22Rv1 (cell line): ENCODE data around the gene LRRIQ4.

Experiments
- H3K27ac ChIP-seq: fragments of 450-650 bp; 2 replicates; pipeline ENCODE4 v1.5.1; 2017
- ZFX ChIP-seq: fragments of 450-650 bp; IDR thresholded peaks from 2 replicates; pipeline ENCODE4 v1.6.1; 2017; ENCODE audit warnings: antibody characterized with exemption, borderline replicate concordance
- TF ChIP-seq, protein P1 (sequence below): fragments of 450-650 bp; IDR thresholded peaks from 2 replicates; pipeline ENCODE4 v1.5.1; 2017; ENCODE audit warnings: mild to moderate bottlenecking

Gene LRRIQ4

DNA sequence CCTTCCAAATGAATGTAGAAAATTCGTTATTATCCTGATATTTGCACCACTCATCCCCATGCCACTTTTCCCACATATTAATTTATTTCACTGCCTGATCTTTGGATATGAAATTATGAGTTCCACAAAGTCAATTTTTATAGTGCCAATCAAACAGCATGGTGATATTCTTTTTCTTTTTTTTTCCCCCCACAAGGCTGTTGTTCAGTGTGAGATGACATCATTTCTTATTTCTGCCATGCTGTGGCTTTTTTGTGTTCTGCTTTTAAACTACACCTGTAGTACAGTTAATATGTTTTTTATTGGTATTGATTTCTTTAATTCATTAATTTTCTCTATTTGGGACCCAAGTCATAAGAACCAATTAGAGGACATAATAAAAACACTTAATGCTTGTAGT is 24.9 kb upstream of the LRRIQ4 start:
- TF ChIP-seq, protein P1, sequence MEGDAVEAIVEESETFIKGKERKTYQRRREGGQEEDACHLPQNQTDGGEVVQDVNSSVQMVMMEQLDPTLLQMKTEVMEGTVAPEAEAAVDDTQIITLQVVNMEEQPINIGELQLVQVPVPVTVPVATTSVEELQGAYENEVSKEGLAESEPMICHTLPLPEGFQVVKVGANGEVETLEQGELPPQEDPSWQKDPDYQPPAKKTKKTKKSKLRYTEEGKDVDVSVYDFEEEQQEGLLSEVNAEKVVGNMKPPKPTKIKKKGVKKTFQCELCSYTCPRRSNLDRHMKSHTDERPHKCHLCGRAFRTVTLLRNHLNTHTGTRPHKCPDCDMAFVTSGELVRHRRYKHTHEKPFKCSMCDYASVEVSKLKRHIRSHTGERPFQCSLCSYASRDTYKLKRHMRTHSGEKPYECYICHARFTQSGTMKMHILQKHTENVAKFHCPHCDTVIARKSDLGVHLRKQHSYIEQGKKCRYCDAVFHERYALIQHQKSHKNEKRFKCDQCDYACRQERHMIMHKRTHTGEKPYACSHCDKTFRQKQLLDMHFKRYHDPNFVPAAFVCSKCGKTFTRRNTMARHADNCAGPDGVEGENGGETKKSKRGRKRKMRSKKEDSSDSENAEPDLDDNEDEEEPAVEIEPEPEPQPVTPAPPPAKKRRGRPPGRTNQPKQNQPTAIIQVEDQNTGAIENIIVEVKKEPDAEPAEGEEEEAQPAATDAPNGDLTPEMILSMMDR: no peak
- TF ChIP-seq ZFX: no peak
- no peak overlapping the region for H3K27ac ChIP-seq

DNA sequence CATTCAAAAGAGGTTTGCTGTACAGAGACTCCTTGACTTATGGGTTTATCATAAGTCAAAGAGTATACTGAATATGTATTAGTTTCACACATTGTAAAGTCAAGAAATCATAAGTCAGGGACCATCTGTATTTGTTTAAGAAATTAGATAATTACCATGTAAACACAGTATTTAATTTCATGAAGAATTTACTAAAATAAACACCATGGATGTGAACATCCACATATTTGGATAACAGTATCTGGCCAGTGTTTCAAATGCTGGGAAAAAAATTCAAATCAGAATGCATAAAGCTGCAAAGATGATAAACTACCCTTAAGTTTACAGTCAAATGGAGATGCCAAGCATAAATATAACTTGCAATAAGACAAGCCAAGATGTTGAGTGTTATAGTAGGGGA is 22.5 kb upstream of the LRRIQ4 start:
- H3K27ac ChIP-seq: peak overlapping the region; percentile 1; the same call in 1 of the 2 replicates
- no peak for TF ChIP-seq ZFX
- TF ChIP-seq, protein P1: no peak

DNA sequence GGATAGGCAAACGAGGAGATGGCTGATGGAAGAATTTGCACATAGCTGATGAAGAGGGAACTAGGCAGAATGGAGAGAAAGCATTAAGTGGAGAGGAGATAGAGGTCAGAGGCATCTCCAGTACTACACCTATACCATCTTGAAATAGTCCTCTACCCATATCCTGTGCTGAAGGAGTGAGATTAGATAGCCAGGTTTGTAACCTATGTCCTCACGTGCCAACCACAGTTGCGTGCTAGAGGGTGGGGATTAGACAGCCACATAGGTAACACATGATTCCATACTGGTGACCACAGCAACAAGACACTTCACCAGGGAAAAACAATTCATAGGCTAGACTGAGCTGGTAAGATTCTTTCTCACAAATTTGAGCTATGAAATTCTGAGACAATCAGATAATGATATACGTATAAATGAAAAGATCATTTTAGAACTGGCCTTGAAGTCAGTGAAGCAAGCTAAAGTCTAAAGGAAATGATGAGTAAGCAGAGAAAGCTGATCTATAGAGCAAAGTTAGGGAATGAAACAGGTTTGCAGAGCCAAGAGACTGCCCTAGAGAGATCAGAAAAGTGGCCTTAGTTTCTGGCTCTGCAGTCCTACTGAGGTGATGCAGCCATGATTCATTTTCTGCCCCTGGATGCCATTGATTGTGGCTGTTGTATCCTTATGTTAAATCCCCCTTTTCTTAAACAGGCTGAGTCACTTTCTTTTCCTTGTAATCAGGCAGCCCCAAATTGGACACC is 21.8 kb upstream of the LRRIQ4 start:
- peak overlapping the region; percentile 1; the same call in 1 of the 2 replicates for H3K27ac ChIP-seq
- TF ChIP-seq, protein P1: no peak
- TF ChIP-seq ZFX: no peak

DNA sequence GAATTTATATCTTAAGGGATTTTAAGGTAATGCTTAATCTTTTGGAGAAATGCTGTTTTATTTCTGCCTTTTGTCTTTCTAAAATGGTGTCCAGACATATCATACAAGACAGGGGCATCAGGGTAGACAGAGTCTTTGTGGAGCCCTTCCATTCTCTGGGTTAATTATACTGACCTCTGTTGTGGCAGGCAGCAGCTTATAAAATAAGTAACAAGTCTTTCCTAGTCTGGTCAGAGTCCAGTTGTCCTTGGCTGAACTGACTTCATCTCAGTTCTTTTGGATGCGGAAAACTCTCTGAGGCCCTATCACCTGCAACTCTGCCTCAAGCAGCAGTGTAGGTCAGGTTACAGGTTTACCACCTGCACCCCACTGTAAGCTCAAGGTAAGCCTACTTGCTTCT is 20.3 kb upstream of the LRRIQ4 start:
- TF ChIP-seq, protein P1: no peak
- no peak for TF ChIP-seq ZFX
- no peak overlapping the region for H3K27ac ChIP-seq

DNA sequence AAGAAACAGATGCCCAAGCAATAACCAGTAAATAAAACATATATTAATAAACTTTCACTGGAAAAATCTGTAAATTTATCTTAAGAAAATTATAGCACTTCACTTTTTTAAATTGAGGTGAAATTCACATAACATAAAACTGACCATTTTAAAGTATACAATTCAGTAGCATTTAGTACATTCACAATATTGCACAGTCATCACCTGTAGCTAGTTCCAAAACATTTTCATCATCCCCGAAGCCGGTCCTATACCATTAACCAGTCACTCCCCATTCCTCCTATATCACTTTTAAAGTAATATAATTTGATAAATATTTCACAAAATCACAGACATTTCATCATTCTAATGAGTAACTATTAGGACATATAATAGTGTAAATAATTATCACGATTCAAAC is 8.0 kb upstream of the LRRIQ4 start:
- no peak overlapping the region for H3K27ac ChIP-seq
- no peak for TF ChIP-seq ZFX
- TF ChIP-seq, protein P1: no peak

DNA sequence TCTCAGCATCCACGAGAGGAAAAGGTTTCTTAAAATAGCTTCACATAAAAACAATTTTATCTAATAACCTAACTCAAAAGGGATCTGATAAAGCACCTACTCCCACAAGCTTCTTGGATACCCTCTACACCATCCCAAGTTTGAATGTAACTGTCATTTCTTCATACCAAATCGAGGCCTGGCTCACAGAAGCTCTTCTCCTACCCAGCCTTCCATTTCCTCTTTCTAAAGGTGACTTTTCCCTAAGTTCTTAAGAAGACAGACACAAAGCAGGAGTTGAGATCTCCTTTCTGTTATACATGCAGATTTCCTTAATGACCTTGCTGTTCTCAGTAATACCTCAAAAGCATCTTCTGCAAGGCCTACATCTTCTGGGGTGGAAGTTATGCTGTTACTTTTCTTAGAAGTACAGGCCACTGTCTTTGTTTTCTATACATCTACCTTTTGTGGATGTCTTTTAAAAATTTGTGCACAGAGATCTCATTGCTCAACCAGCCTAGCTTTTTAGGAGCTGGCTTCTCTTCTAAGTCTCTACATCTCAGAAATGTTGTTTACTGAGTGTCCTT is 3.4 kb upstream of the LRRIQ4 start:
- no peak overlapping the region for H3K27ac ChIP-seq
- TF ChIP-seq, protein P1: no peak
- no peak for TF ChIP-seq ZFX

DNA sequence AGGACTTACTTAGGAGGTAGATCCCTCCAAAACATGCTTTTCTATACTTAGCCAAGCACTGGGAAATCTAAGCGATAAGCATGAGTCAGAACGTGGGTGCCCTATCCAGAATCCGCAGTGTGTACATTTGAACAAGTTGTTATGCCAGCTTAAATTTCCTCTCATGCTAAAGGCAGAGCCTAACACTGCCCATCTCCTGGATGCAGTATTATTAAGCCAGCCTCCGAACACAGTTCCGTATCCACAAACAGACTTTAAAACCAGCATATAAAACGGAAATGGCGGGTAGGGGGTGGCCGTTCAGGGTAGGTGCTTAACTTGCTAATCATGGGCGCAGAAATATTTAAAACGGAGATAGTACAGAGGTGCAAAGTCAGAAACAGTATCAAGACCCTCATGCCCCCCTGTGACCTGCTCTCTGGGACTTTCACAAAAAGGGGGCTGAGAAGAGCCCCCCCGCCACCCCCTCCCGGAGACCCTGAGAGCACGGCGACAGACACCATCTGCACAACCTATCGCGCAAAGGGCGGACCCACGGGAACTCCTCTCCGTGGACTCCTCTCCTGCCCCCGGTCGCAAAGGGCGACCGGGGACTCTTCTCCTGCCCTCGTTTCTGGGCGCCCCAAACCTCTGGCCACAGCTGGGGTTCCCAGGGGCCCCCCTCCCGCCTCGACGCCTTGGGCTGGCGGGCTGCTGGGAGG is 889 bp upstream of the LRRIQ4 start:
- TF ChIP-seq, protein P1: no peak
- TF ChIP-seq ZFX: no peak
- H3K27ac ChIP-seq: no peak overlapping the region
